PC-9 (cell line): ENCODE data around the gene FOXD3. TPM values are rescaled to one million over a fixed set of nuclear protein-coding genes. Genes with fewer than 3 reads are reported as not detected.
A peak's percentile ranks its signal among the peaks of the same experiment; 100 is the strongest.

Experiments used
- Bru-seq: library from RNA; stranded (reverse); fragments of 400-500 nt; gene quantifications from one replicate; lab custom pipeline; 2021; lab: Mats Ljungman, UMichigan
- BruChase-seq, 2 experiments: library from RNA; stranded (reverse); fragments of 400-500 nt; gene quantifications; one replicate each; lab custom pipeline; 2021; lab: Mats Ljungman, UMichigan
- BruUV-seq: library from RNA; stranded (reverse); fragments of 400-500 nt; replicated peaks from 2 replicates; lab custom pipeline; 2021; lab: Mats Ljungman, UMichigan
- CTCF ChIA-PET: fragments of 300-600 bp; sonication (Branson Sonifier 250); formaldehyde crosslinking; loops from one replicate; lab custom pipeline; 2022; ENCODE audit warnings: antibody characterized with exemption; lab: Charles Lee
- POLR2A ChIA-PET: fragments of 300-600 bp; sonication (Branson Sonifier 250); formaldehyde crosslinking; loops from one replicate; lab custom pipeline; 2022; ENCODE audit warnings: antibody characterized with exemption; ENCODE audit not compliant: unreplicated experiment; lab: Charles Lee
- DNase-seq, 2 experiments: peaks; one replicate each; pipeline versions ENCODE4 v3.0.0 to v3.0.0-alpha.2; 2015 to 2022; ENCODE audit warnings: mixed read lengths in 1 of 2
- H2AFZ ChIP-seq: fragments of 200-600 bp; sonication (generic); 2 replicates; pipeline ENCODE4 v1.8.1; 2017; ENCODE audit warnings: antibody characterized with exemption
- H3F3A ChIP-seq: fragments of 200-600 bp; sonication (generic); 2 replicates; pipeline ENCODE4 v1.8.1; 2017; ENCODE audit warnings: antibody characterized with exemption, mild to moderate bottlenecking, low read depth; ENCODE audit not compliant: insufficient read depth
- H3K27ac ChIP-seq: fragments of 200-600 bp; sonication (generic); 2 replicates; pipeline ENCODE4 v1.6.1; 2016; ENCODE audit warnings: mixed run types
- H3K27me3 ChIP-seq: fragments of 200-600 bp; sonication (generic); 2 replicates; pipeline ENCODE4 v1.6.1; 2016; ENCODE audit warnings: low read depth, mixed run types; ENCODE audit not compliant: insufficient read depth
- H3K36me3 ChIP-seq: fragments of 200-600 bp; sonication (generic); 2 replicates; pipeline ENCODE4 v1.6.1; 2016; ENCODE audit warnings: low read depth, mixed run types
- H3K4me1 ChIP-seq: fragments of 200-600 bp; sonication (generic); replicated peaks from 2 replicates; pipeline ENCODE4 v1.6.1; 2016; ENCODE audit warnings: mixed run types; ENCODE audit not compliant: insufficient read depth
- H3K4me2 ChIP-seq: fragments of 200-600 bp; sonication (generic); 2 replicates; pipeline ENCODE4 v1.6.1; 2017; ENCODE audit warnings: mixed run types
- H3K4me3 ChIP-seq: fragments of 200-600 bp; sonication (generic); 2 replicates; pipeline ENCODE4 v1.6.1; 2016; ENCODE audit warnings: mixed run types
- H3K79me2 ChIP-seq: fragments of 200-600 bp; sonication (generic); 2 replicates; pipeline ENCODE4 v1.6.1; 2017; ENCODE audit warnings: low read depth, mixed run types
- H3K9me2 ChIP-seq: fragments of 200-600 bp; sonication (generic); 2 replicates; pipeline ENCODE4 v1.8.1; 2017; ENCODE audit warnings: mild to moderate bottlenecking; ENCODE audit not compliant: insufficient read depth
- H3K9me3 ChIP-seq: fragments of 200-600 bp; sonication (generic); 2 replicates; pipeline ENCODE4 v1.8.1; 2016; ENCODE audit warnings: low read depth; ENCODE audit not compliant: insufficient read depth
- H4K20me1 ChIP-seq: fragments of 200-600 bp; sonication (generic); 2 replicates; pipeline ENCODE4 v1.8.1; 2017; ENCODE audit not compliant: insufficient read depth
- EZH2 ChIP-seq: fragments of 200-600 bp; sonication (generic); IDR thresholded peaks from 2 replicates; pipeline ENCODE4 v1.8.0; 2017; ENCODE audit warnings: antibody characterized with exemption, low read depth
- intact Hi-C: fragments of 100-400 bp; cut with micrococcal nuclease; formaldehyde crosslinking; loops from one replicate; pipeline ENCODE4 v1.10.0; 2022; ENCODE audit not compliant: unreplicated experiment
- long read RNA-seq: library from polyadenylated mRNA; stranded (forward); transcript quantifications from one replicate; pipeline ENCODE4 v2.0.0, GENCODE V29; 2022
- total RNA-seq: library from RNA; stranded (reverse); gene quantifications from 2 replicates; pipeline ENCODE4 v1.2.3, GENCODE V29; 2021
- TF ChIP-seq, protein P1 (sequence below): fragments of 200-600 bp; sonication (generic); conservative IDR thresholded peaks from 2 replicates; pipeline ENCODE4 v1.6.1; 2017; ENCODE audit warnings: mixed run types, antibody characterized with exemption, mild to moderate bottlenecking, moderate library complexity

FOXD3 gene
- total RNA-seq: not detected in 2 replicates
- not detected for Bru-seq, nascent RNA
- BruChase-seq, experiment 1, labeled RNA remaining after a 2-hour chase: not detected
- BruChase-seq, experiment 2, labeled RNA remaining after a 6-hour chase: not detected
- long read RNA-seq: 0 reads

DNA sequence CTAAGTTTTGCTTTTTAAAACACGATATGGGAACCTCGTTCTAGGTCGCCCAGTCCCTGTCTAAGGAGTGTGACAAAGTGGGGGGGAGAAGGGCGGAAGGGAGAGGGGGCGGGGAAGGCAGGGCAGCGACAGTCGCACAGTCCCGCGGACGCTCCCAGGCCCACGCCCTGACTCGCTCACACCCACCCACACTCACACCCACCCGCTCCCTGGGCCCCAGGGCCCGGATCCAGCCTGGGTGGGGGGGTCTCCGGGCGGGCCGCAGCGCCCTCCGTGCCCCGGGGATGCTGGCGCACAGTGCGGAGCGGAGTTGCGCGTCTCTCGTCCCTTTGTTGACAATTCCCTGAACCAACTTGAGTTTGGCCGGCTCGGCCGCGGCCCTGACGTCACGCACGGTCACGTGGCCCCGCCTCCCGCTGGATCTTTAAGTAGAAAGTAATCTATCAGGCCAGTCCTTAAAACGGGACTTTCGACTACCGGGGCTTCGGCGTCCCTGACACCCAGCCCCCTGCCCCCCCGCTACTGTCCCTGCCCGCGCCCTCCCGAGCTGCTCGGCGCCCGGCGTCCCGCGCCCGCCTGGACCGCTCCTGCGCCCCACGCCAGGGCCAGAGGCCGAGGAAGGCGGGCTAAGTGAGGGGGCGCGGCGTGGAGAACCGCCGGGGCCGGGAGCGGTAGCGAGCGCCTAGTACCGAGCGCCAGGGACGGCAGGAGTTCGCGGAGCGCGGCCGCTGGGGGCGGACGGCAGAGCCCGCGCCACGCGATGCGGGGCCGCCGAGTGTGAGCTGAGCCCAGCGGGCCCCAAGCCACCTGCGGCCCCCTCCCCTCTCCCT is at the start of gene FOXD3:
Gene FOXD3 (plus strand): TSS at position 454 of the 830 bp plus-strand sequence. CDS start 492 bp downstream, outside the sequence.
- H3K4me3 ChIP-seq: no peak within 1 kb of the TSS
- intact Hi-C loops: no loop called here
- BruUV-seq: no TSS peak
- no peak within 1 kb of the TSS for H3K27ac ChIP-seq
- H3F3A ChIP-seq: no peaks in the 10 kb centered on the region
- no peaks in the 10 kb centered on the region for H4K20me1 ChIP-seq
- H3K9me3 ChIP-seq: no peaks in the 10 kb centered on the region
- no peaks in the 10 kb centered on the region for H3K36me3 ChIP-seq
- H2AFZ ChIP-seq: no peak within 1 kb of the TSS
- CTCF ChIA-PET: no interaction called here
- H3K79me2 ChIP-seq: no peaks in the 10 kb centered on the region
- H3K4me1 ChIP-seq: peaks cover 6% of the 10 kb centered on the region
- TF ChIP-seq EZH2: no peak
- TF ChIP-seq, protein P1, sequence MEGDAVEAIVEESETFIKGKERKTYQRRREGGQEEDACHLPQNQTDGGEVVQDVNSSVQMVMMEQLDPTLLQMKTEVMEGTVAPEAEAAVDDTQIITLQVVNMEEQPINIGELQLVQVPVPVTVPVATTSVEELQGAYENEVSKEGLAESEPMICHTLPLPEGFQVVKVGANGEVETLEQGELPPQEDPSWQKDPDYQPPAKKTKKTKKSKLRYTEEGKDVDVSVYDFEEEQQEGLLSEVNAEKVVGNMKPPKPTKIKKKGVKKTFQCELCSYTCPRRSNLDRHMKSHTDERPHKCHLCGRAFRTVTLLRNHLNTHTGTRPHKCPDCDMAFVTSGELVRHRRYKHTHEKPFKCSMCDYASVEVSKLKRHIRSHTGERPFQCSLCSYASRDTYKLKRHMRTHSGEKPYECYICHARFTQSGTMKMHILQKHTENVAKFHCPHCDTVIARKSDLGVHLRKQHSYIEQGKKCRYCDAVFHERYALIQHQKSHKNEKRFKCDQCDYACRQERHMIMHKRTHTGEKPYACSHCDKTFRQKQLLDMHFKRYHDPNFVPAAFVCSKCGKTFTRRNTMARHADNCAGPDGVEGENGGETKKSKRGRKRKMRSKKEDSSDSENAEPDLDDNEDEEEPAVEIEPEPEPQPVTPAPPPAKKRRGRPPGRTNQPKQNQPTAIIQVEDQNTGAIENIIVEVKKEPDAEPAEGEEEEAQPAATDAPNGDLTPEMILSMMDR: no peak
- H3K4me2 ChIP-seq: no peak within 1 kb of the TSS
- POLR2A ChIA-PET: no interaction called here
- H3K27me3 ChIP-seq: peaks cover 4% of the 10 kb centered on the region; the same call in 1 of the 2 replicates
- DNase-seq: peak in 1 of 2 experiments; percentile 7
- no peaks in the 10 kb centered on the region for H3K9me2 ChIP-seq

DNA sequence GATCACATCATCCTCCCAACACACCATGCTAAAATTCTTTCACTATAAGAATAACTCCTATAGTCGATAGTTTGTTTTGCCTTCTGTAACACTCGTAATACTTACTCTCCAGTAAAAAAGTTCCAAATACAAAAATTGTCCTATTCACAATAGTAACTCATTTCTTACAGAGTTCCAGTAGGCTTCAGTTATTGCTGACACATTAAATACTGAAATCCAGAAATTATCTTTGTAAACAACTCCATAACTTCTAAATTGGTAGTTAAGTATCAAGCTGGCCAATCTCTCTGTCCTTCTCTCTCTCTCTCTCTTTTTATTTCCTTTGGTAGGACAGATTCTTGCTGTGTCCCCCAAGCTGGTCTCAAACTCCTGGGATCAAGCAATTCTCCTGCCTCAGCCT is 49.6 kb upstream of the FOXD3 start:
- H4K20me1 ChIP-seq: no peaks in the 10 kb centered on the region
- intact Hi-C loops: no loop called here

DNA sequence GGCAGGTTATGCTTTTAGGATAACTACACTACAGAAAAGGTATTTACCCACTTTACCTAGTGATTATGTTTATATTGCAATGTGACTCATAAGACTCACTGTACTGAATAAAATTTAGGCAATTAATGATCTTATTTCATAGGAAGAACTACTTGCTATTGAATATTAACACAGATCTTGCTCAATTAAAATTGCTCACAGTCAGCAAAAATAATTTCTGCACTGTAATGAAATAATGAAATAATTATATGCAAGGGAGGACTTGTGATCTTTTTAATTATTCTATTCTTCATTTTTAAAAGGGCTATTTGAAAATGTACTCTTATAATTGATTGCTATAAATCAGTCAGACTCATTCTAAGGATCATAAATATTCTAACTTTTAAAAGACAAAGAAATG is 48.0 kb upstream of the FOXD3 start:
- TF ChIP-seq, protein P1: no peak
- TF ChIP-seq EZH2: no peak
- CTCF ChIA-PET: no interaction called here
- BruUV-seq: no TSS peak

More for the DNA sequence above, 49.6 kb upstream of the FOXD3 start:
- TF ChIP-seq, protein P1: no peak
- TF ChIP-seq EZH2: no peak
- Histone ChIP-seq H3F3A (no peaks in the 10 kb centered on the region), H3K79me2 (no peaks in the 10 kb centered on the region), H3K4me2 (no peak overlapping the region), H2AFZ (no peak overlapping the region), H3K36me3 (no peaks in the 10 kb centered on the region), H3K27ac (no peak overlapping the region), H3K27me3 (peaks cover 9% of the 10 kb centered on the region; the same call in 1 of the 2 replicates), H3K9me3 (no peaks in the 10 kb centered on the region), H3K4me3 (no peak overlapping the region), H3K4me1 (no peaks in the 10 kb centered on the region), H3K9me2 (no peaks in the 10 kb centered on the region)
- ChIA-PET CTCF (no interaction called here), POLR2A (no interaction called here)
- BruUV-seq: no TSS peak
- no peak for DNase-seq

More for the DNA sequence above, 48.0 kb upstream of the FOXD3 start:
- H3K4me3 ChIP-seq: no peak overlapping the region
- intact Hi-C loops: no loop called here
- H3K36me3 ChIP-seq: no peaks in the 10 kb centered on the region
- no peak overlapping the region for H3K27ac ChIP-seq
- H3K9me2 ChIP-seq: no peaks in the 10 kb centered on the region
- H4K20me1 ChIP-seq: no peaks in the 10 kb centered on the region
- no peaks in the 10 kb centered on the region for H3K27me3 ChIP-seq
- H2AFZ ChIP-seq: no peak overlapping the region
- H3K9me3 ChIP-seq: no peaks in the 10 kb centered on the region
- DNase-seq: no peak
- no peak overlapping the region for H3K4me2 ChIP-seq
- H3K4me1 ChIP-seq: no peaks in the 10 kb centered on the region
- H3K79me2 ChIP-seq: no peaks in the 10 kb centered on the region
- POLR2A ChIA-PET: no interaction called here
- no peaks in the 10 kb centered on the region for H3F3A ChIP-seq
